Activated B cell treated with CpG ODN at 0.5 μM for 24 hours (primary cell): ENCODE results near the gene CCDC70. TPM values are rescaled to one million over a fixed set of nuclear protein-coding genes. Genes with fewer than 3 reads are reported as not detected.

Source experiments
- ATAC-seq: fragments of 200-7000 bp; cut with Tn5 transposase; one replicate; pipeline ENCODE4 v1.10.0; 2021; ENCODE audit warnings: low read depth, mild to moderate bottlenecking, moderate library complexity
- CTCF ChIA-PET: fragments of 350-600 bp; sonication (Branson Sonifier 250); formaldehyde crosslinking; loops from one replicate; lab custom pipeline; 2021; ENCODE audit warnings: antibody characterized with exemption; lab: Charles Lee
- POLR2A ChIA-PET: fragments of 350-600 bp; sonication (Branson Sonifier 250); formaldehyde crosslinking; loops from one replicate; lab custom pipeline; 2021; ENCODE audit warnings: antibody characterized with exemption; lab: Charles Lee
- DNase-seq: peaks from one replicate; pipeline ENCODE4 v3.0.0; 2022
- H3K27ac Mint-ChIP-seq: one replicate; pipeline ENCODE4 v1.8.0; 2020; ENCODE audit warnings: mixed read lengths
- H3K27me3 Mint-ChIP-seq: one replicate; pipeline ENCODE4 v1.8.0; 2021; ENCODE audit warnings: mixed read lengths
- H3K36me3 Mint-ChIP-seq: one replicate; pipeline ENCODE4 v1.8.0; 2021; ENCODE audit warnings: low read depth, mixed read lengths
- H3K4me1 Mint-ChIP-seq: one replicate; pipeline ENCODE4 v1.8.0; 2021; ENCODE audit warnings: mixed read lengths
- H3K4me3 Mint-ChIP-seq: one replicate; pipeline ENCODE4 v1.8.0; 2020; ENCODE audit warnings: mild to moderate bottlenecking, mixed read lengths
- H3K9me3 Mint-ChIP-seq: one replicate; pipeline ENCODE4 v1.8.0; 2020; ENCODE audit warnings: mixed read lengths
- CTCF ChIP-seq: fragments of 200-600 bp; IDR thresholded peaks from one replicate; pipeline ENCODE4 v1.8.0; 2022; ENCODE audit warnings: antibody characterized with exemption, mild to moderate bottlenecking
- intact Hi-C: fragments of 100-400 bp; cut with micrococcal nuclease; formaldehyde crosslinking; loops from one replicate; pipeline ENCODE4 v1.15.1; 2024
- total RNA-seq: library from RNA; stranded (reverse); gene quantifications from 2 replicates; pipeline ENCODE4 v1.2.3, GENCODE V29; 2022

CCDC70 gene
- total RNA-seq, 1 donor from 2014 or later = not detected

GRCh38 chr13:51885651-51886050 lies 23.9 kb downstream of the CCDC70 start:
- Mint-ChIP-seq H3K4me3 (no peak overlapping the region), H3K9me3 (peaks cover 15% of the 10 kb centered on the region), H3K27me3 (peaks cover 2% of the 10 kb centered on the region), H3K27ac (no peak overlapping the region), H3K36me3 (no peaks in the 10 kb centered on the region), H3K4me1 (no peaks in the 10 kb centered on the region)
- ATAC-seq (no peak), DNase-seq (no peak)
- ChIA-PET CTCF (interaction anchor here (1.2 kb wide), 1 partner anchor 10 kb away, joined by 3 read pairs; no protein-coding TSS in a partner anchor), POLR2A (no interaction called here)
- intact Hi-C loops = no loop called here
- no peak for TF ChIP-seq CTCF

GRCh38 chr13:51887468-51887867 lies 25.7 kb downstream of the CCDC70 start:
- CTCF ChIA-PET = no interaction called here
- no peak for TF ChIP-seq CTCF
- H3K27me3 Mint-ChIP-seq = peaks cover 2% of the 10 kb centered on the region
- DNase-seq = no peak
- intact Hi-C loops = no loop called here
- H3K27ac Mint-ChIP-seq = no peak overlapping the region
- POLR2A ChIA-PET = no interaction called here
- ATAC-seq = no peak
- no peak overlapping the region for H3K4me3 Mint-ChIP-seq
- no peaks in the 10 kb centered on the region for H3K4me1 Mint-ChIP-seq
- H3K9me3 Mint-ChIP-seq = peaks cover 13% of the 10 kb centered on the region
- no peaks in the 10 kb centered on the region for H3K36me3 Mint-ChIP-seq

DNA sequence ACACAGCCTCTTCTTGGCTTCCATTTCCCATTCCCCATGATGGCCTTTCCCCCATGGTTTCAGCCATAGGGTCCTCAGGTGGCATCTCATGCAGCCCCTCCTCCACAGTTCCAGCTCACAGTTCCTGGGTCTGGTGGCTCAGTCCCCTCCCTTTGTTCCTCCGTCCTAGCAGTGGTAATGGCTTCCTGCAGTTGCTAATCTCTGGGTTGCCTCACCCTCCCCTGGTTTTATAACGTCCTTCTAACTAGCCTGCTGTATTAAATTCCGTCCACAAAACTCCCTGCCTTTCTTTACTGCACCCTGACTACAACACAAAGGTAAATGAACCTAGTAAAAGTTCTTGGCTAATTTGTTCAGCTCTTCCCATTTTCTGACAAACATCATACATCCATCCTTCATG lies 30.9 kb downstream of the CCDC70 start:
- Mint-ChIP-seq H3K36me3 (no peaks in the 10 kb centered on the region), H3K4me1 (no peaks in the 10 kb centered on the region), H3K27ac (no peak overlapping the region), H3K4me3 (no peak overlapping the region), H3K9me3 (no peaks in the 10 kb centered on the region), H3K27me3 (peaks cover 18% of the 10 kb centered on the region)
- POLR2A ChIA-PET = no interaction called here
- TF ChIP-seq CTCF = no peak
- no peak for DNase-seq
- intact Hi-C loops = no loop called here
- CTCF ChIA-PET = interaction anchor here (2.4 kb wide), 1 partner anchor 77 kb away, joined by 5 read pairs; no protein-coding TSS in a partner anchor
- no peak for ATAC-seq

DNA sequence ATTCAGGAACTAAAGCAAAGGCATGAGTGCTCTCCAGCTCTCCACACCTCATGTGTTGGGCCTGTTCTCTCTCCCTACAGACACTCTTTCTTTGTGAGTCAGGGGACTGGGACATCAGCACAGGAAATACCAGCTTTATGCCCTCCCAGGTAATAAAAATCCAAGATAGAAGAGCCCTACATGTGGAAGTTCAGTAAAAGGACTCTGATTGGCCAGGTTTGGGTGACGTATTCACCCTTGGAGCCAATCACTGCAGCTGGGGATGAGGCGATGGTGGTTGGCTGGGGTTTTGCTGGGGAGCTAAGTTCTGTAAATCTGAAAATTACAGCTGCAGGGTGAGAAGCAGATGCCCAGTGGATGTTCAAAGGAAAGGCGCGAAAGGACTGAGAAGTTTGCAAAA lies 32.5 kb downstream of the CCDC70 start:
- ChIA-PET CTCF (interaction anchor here (1.1 to 2.6 kb wide), 3 partner anchors 53 to 233 kb away, joined by 3 to 18 read pairs (median 5); no protein-coding TSS in a partner anchor), POLR2A (no interaction called here)
- H3K27ac Mint-ChIP-seq = no peak overlapping the region
- H3K9me3 Mint-ChIP-seq = no peaks in the 10 kb centered on the region
- intact Hi-C loops = no loop called here
- no peaks in the 10 kb centered on the region for H3K4me1 Mint-ChIP-seq
- no peak overlapping the region for H3K4me3 Mint-ChIP-seq
- H3K36me3 Mint-ChIP-seq = no peaks in the 10 kb centered on the region
- DNase-seq (no peak), ATAC-seq (no peak)
- H3K27me3 Mint-ChIP-seq = peaks cover 18% of the 10 kb centered on the region
- no peak for TF ChIP-seq CTCF

DNA sequence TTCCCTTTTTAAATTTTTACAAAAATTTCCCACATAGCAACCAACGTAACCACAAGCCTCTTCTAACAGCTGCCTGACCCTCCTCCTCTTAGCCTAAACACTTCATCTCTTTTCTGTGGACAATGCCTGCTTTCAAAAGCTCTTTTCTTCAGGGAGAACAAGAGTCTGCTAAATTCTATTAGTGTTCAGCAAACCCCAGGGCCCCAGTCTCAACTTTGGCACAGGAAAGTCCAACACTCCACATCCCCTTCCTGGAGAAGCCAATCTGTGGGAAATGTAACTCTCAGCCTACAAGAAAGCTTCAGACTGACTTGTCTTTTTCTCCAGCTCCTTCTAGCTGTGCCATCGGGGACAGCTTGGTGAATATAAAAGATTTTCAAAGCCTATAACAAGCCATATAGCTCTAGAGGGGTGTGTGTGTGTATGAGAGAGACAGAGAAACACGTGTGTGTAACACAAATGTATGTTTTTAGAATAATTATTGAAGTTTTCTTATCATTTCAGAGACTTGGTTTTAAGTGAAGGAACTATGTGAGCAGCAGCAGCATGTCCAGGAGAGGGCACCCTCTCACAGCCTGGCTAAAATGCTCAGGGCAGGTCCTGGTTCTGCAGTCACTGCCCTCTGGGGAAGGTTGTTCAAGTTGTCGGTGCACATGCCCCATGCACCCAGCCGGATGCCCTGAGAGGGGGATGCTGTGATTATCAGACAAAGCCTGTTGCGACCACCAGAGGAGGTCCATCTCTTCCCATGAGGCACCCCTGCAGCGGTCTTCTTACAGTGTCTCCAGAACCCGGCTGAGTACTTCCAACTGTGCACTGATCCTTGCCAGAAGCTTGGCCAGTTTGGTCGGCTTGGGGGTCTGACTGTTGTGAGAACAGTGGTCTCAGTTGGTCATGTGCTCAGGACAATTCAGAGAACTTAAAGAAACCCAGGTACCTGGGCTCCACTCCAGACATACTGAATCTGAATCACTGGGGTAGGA lies 34.4 kb downstream of the CCDC70 start:
- H3K27me3 Mint-ChIP-seq = peaks cover 16% of the 10 kb centered on the region
- no peak overlapping the region for H3K27ac Mint-ChIP-seq
- TF ChIP-seq CTCF = no peak
- peak; percentile 50 for ATAC-seq
- no peak overlapping the region for H3K4me3 Mint-ChIP-seq
- intact Hi-C loops = loop anchor here (1.0 kb wide), 2 partner anchors 231 to 554 kb away; partner anchors contain the start of gene VPS36
- DNase-seq = no peak
- no peaks in the 10 kb centered on the region for H3K4me1 Mint-ChIP-seq
- ChIA-PET POLR2A (no interaction called here), CTCF (interaction anchor here (0.8 to 2.6 kb wide), 3 partner anchors 10 to 231 kb away, joined by 3 to 18 read pairs (median 3); no protein-coding TSS in a partner anchor)
- no peaks in the 10 kb centered on the region for H3K9me3 Mint-ChIP-seq
- H3K36me3 Mint-ChIP-seq = no peaks in the 10 kb centered on the region
